ENCODE measurements around the gene TPMT. TPM values are rescaled to one million over a fixed set of nuclear protein-coding genes. Genes with fewer than 3 reads are reported as not detected.

The TPMT gene
- total RNA-seq, 1 experiment from 2014 or later = 10.5 TPM

DNA sequence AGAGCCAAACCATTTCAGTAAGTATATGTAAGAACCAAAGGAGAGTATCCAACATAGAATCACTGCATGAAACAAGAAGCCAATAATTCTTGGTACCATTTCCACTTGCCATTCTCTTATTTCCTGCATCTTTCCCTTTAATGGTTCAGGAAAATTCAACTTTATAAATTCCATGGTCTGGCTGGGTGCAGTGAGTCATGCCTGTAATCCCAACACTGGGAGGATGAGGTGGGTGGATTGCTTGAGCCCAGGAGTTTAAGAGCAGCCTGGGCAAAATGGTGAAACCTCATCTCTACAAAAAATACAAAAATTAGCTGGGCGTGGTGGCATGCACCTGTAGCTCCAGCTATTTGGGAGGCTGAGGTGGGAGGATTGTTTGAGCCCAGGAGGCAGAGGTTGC is 53.6 kb downstream of the TPMT start:
- Histone ChIP-seq H3K4me3 (no peak overlapping the region), H3K27me3 (ENCODE audit: insufficient read depth, low read depth) (no peaks in the 10 kb centered on the region), H3K4me1 (replicated peaks; ENCODE audit: insufficient read depth) (peaks cover 5% of the 10 kb centered on the region; the same call in 1 of the 2 replicates), H3K4me2 (no peak overlapping the region), H3K9me3 (ENCODE audit: insufficient read depth, low read depth) (no peaks in the 10 kb centered on the region), H3K79me2 (ENCODE audit: low read depth) (no peaks in the 10 kb centered on the region), H2AFZ (no peak overlapping the region), H3K27ac (no peak overlapping the region), H3K9me2 (ENCODE audit: insufficient read depth) (no peaks in the 10 kb centered on the region), H3F3A (ENCODE audit: insufficient read depth, low read depth) (no peaks in the 10 kb centered on the region), H4K20me1 (ENCODE audit: insufficient read depth) (no peaks in the 10 kb centered on the region), H3K36me3 (ENCODE audit: low read depth) (no peaks in the 10 kb centered on the region)
- ChIA-PET POLR2A (ENCODE audit: unreplicated experiment) (interaction anchor here (0.7 kb wide), 1 partner anchor 1718 kb away, joined by 5 read pairs; no protein-coding TSS in a partner anchor), CTCF (interaction anchor here (1.6 kb wide), 1 partner anchor 21 kb away, joined by 6 read pairs; the partner anchor contains the start of gene NHLRC1)
- no peak for DNase-seq
- TF ChIP-seq, protein P1, sequence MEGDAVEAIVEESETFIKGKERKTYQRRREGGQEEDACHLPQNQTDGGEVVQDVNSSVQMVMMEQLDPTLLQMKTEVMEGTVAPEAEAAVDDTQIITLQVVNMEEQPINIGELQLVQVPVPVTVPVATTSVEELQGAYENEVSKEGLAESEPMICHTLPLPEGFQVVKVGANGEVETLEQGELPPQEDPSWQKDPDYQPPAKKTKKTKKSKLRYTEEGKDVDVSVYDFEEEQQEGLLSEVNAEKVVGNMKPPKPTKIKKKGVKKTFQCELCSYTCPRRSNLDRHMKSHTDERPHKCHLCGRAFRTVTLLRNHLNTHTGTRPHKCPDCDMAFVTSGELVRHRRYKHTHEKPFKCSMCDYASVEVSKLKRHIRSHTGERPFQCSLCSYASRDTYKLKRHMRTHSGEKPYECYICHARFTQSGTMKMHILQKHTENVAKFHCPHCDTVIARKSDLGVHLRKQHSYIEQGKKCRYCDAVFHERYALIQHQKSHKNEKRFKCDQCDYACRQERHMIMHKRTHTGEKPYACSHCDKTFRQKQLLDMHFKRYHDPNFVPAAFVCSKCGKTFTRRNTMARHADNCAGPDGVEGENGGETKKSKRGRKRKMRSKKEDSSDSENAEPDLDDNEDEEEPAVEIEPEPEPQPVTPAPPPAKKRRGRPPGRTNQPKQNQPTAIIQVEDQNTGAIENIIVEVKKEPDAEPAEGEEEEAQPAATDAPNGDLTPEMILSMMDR (conservative IDR thresholded peaks at IDR 0.05) = no peak
- TF ChIP-seq EZH2 (IDR thresholded peaks at IDR 0.05; ENCODE audit: low read depth) = no peak
- intact Hi-C loops (cut with micrococcal nuclease; ENCODE audit: unreplicated experiment) = no loop called here
- no TSS peak for BruUV-seq (replicated peaks)

DNA sequence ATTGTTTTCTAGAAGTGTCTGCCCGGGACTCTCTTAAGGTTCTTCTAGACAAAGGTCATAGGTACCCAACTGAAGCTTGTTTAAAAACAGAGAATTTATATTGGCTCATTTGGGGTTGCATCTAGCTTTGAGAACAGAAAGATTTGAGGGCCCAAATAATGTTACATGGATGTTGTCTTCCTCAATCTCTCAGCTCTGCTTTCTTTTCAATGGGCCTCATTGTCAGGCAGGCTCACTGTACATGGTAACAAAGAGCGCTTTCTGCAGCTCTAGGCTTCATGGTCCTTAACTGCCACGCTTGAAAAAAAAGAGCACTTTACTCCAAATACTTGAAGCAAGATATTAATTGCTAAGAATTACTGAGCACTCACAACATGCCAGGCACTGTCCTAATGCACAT is 54.6 kb downstream of the TPMT start:
- TF ChIP-seq, protein P1 (conservative IDR thresholded peaks at IDR 0.05) = no peak
- no peak for TF ChIP-seq EZH2 (IDR thresholded peaks at IDR 0.05; ENCODE audit: low read depth)
- no peaks in the 10 kb centered on the region for H3F3A ChIP-seq (ENCODE audit: insufficient read depth, low read depth)
- H3K79me2 ChIP-seq (ENCODE audit: low read depth) = no peaks in the 10 kb centered on the region
- no peak overlapping the region for H2AFZ ChIP-seq
- H3K27me3 ChIP-seq (ENCODE audit: insufficient read depth, low read depth) = no peaks in the 10 kb centered on the region
- H3K4me3 ChIP-seq = no peak overlapping the region
- no peaks in the 10 kb centered on the region for H4K20me1 ChIP-seq (ENCODE audit: insufficient read depth)
- intact Hi-C loops (cut with micrococcal nuclease; ENCODE audit: unreplicated experiment) = no loop called here
- H3K4me2 ChIP-seq = no peak overlapping the region
- no peaks in the 10 kb centered on the region for H3K9me2 ChIP-seq (ENCODE audit: insufficient read depth)
- no peaks in the 10 kb centered on the region for H3K36me3 ChIP-seq (ENCODE audit: low read depth)
- no TSS peak for BruUV-seq (replicated peaks)
- H3K4me1 ChIP-seq (replicated peaks; ENCODE audit: insufficient read depth) = peaks cover 5% of the 10 kb centered on the region; the same call in 1 of the 2 replicates
- DNase-seq = no peak
- no peaks in the 10 kb centered on the region for H3K9me3 ChIP-seq (ENCODE audit: insufficient read depth, low read depth)
- CTCF ChIA-PET = interaction anchor here (1.6 kb wide), 1 partner anchor 22 kb away, joined by 6 read pairs; the partner anchor contains the start of gene NHLRC1
- no peak overlapping the region for H3K27ac ChIP-seq
- POLR2A ChIA-PET (ENCODE audit: unreplicated experiment) = interaction anchor here (0.6 kb wide), 1 partner anchor 1451 kb away, joined by 7 read pairs; no protein-coding TSS in a partner anchor

DNA sequence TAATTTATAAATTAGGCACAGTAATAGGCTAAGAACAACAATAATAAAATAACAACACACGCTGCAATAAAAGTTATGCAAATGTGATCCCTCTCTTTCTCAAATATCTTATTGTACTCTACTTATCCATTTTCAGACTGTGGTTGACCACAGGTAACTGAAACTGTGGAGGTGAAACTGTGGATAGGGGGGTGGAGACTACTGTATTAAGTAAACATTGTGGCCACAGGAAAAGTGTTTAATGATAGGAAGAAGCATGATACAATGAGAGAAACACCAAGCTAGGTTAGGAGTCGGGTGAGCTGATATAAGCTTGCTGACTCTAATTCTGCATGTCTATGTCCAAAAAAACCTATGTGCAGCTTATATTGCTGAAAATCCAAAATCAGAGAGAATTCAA is 55.4 kb downstream of the TPMT start:
- no peak for TF ChIP-seq EZH2 (IDR thresholded peaks at IDR 0.05; ENCODE audit: low read depth)
- TF ChIP-seq, protein P1 (conservative IDR thresholded peaks at IDR 0.05) = no peak
- Histone ChIP-seq H3K27ac (no peak overlapping the region), H3K27me3 (ENCODE audit: insufficient read depth, low read depth) (no peaks in the 10 kb centered on the region), H3K9me2 (ENCODE audit: insufficient read depth) (no peaks in the 10 kb centered on the region), H3K9me3 (ENCODE audit: insufficient read depth, low read depth) (no peaks in the 10 kb centered on the region), H3K79me2 (ENCODE audit: low read depth) (no peaks in the 10 kb centered on the region), H2AFZ (no peak overlapping the region), H3K36me3 (ENCODE audit: low read depth) (no peaks in the 10 kb centered on the region), H3K4me1 (replicated peaks; ENCODE audit: insufficient read depth) (peaks cover 5% of the 10 kb centered on the region; the same call in 1 of the 2 replicates), H3K4me3 (no peak overlapping the region), H3K4me2 (no peak overlapping the region), H4K20me1 (ENCODE audit: insufficient read depth) (no peaks in the 10 kb centered on the region), H3F3A (ENCODE audit: insufficient read depth, low read depth) (no peaks in the 10 kb centered on the region)
- CTCF ChIA-PET = interaction anchor here (0.7 to 1.6 kb wide), 4 partner anchors 23 to 243 kb away, joined by 3 to 6 read pairs (median 3); partner anchors contain the start of gene NHLRC1
- peak in 1 of 2 experiments; percentile 8 for DNase-seq
- intact Hi-C loops (cut with micrococcal nuclease; ENCODE audit: unreplicated experiment) = no loop called here
- POLR2A ChIA-PET (ENCODE audit: unreplicated experiment) = interaction anchor here (0.6 kb wide), 1 partner anchor 103 kb away, joined by 4 read pairs; no protein-coding TSS in a partner anchor
- BruUV-seq (replicated peaks) = no TSS peak

Data from PC-9 (cell line).